Measurements from ENCODE around the gene NASP. TPM values are rescaled to one million over a fixed set of nuclear protein-coding genes. Genes with fewer than 3 reads are reported as not detected.

The NASP gene
- total RNA-seq, 1 donor from 2014 or later, result 55.9 TPM

DNA sequence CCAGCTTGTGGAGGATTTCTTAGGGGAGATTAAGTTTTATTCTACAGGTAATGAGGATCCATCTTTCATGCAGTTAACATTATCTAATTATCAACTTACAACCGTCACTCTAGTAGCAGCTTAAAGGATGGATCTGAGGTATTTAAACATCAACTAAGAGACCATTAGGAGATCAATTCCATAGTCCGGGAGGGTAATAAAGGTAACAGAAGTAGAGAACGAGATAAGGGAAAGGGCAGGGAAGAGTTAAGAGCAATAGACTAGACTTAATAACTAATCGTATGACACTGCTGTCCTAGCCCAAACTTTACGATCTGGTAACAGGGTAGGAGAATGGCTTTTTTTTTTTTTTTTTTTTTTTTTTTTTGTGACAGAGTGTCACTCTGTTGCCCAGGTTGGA lies 59.5 kb downstream of the NASP start:
- no peak overlapping the region for H2AFZ ChIP-seq (ENCODE audit: low read depth, low read length)
- Mint-ChIP-seq H3K9me3 (ENCODE audit: unreplicated experiment) (no peaks in the 10 kb centered on the region), H3K27ac (ENCODE audit: unreplicated experiment) (no peak overlapping the region), H3K36me3 (ENCODE audit: low read depth, unreplicated experiment) (peaks cover 13% of the 10 kb centered on the region), H3K27me3 (ENCODE audit: low read depth, unreplicated experiment) (no peaks in the 10 kb centered on the region), H3K4me1 (ENCODE audit: low read depth, unreplicated experiment) (peaks cover 2% of the 10 kb centered on the region), H3K4me3 (ENCODE audit: unreplicated experiment) (no peak overlapping the region)
- no peak overlapping the region for H3K9ac ChIP-seq (ENCODE audit: low read length)
- H3K27me3 ChIP-seq (ENCODE audit: insufficient read depth, low read length), result no peaks in the 10 kb centered on the region
- H3K79me2 ChIP-seq (ENCODE audit: insufficient read depth, low read length), result peaks cover 18% of the 10 kb centered on the region
- no peak overlapping the region for H3K4me3 ChIP-seq (ENCODE audit: insufficient read depth, low read depth, low read length)
- no peak overlapping the region for H3K27ac ChIP-seq (ENCODE audit: low read depth, low read length)
- no peaks in the 10 kb centered on the region for H3K9me3 ChIP-seq (ENCODE audit: insufficient read depth, low read depth, low read length)
- peaks cover 22% of the 10 kb centered on the region for H4K20me1 ChIP-seq (ENCODE audit: insufficient read depth, low read length)
- no peak overlapping the region for H3K4me2 ChIP-seq (ENCODE audit: low read length)
- no peak for TF ChIP-seq EZH2 (IDR thresholded peaks at IDR 0.05; ENCODE audit: insufficient read depth, low read length)
- TF ChIP-seq, protein P1, sequence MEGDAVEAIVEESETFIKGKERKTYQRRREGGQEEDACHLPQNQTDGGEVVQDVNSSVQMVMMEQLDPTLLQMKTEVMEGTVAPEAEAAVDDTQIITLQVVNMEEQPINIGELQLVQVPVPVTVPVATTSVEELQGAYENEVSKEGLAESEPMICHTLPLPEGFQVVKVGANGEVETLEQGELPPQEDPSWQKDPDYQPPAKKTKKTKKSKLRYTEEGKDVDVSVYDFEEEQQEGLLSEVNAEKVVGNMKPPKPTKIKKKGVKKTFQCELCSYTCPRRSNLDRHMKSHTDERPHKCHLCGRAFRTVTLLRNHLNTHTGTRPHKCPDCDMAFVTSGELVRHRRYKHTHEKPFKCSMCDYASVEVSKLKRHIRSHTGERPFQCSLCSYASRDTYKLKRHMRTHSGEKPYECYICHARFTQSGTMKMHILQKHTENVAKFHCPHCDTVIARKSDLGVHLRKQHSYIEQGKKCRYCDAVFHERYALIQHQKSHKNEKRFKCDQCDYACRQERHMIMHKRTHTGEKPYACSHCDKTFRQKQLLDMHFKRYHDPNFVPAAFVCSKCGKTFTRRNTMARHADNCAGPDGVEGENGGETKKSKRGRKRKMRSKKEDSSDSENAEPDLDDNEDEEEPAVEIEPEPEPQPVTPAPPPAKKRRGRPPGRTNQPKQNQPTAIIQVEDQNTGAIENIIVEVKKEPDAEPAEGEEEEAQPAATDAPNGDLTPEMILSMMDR (IDR thresholded peaks at IDR 0.05; ENCODE audit: insufficient read depth, low read depth, low read length), result no peak
- FAIRE-seq (no peak), DNase-seq (ENCODE audit: low read depth) (no peak)
- H3K36me3 ChIP-seq (ENCODE audit: insufficient read depth, low read length), result peaks cover 28% of the 10 kb centered on the region
- H3K4me1 ChIP-seq (ENCODE audit: insufficient read depth, low read length), result no peaks in the 10 kb centered on the region

DNA sequence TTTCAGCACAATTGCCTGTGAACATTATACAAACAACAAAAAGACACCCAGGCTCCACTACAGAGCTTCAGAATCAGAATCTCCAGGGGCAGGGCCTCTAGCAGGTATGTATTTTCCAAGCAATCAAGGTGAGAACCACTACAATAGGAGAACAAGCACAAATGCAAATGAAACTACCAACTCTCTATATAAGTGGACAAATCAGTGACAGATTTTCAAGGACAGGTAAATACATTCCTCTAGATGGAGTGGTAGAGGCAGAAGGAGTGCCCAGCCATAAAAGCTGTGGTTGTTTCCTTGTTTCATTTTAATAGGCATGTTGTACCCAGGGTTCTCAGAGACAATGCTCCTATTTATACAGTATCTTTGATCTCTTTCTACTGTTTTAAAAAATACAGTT lies 60.1 kb downstream of the NASP start:
- Histone ChIP-seq H3K27me3 (ENCODE audit: insufficient read depth, low read length) (no peaks in the 10 kb centered on the region), H3K27ac (ENCODE audit: low read depth, low read length) (no peak overlapping the region), H3K79me2 (ENCODE audit: insufficient read depth, low read length) (peaks cover 19% of the 10 kb centered on the region), H3K36me3 (ENCODE audit: insufficient read depth, low read length) (peaks cover 22% of the 10 kb centered on the region), H3K4me3 (ENCODE audit: insufficient read depth, low read depth, low read length) (no peak overlapping the region), H3K9ac (ENCODE audit: low read length) (no peak overlapping the region), H3K4me2 (ENCODE audit: low read length) (no peak overlapping the region), H2AFZ (ENCODE audit: low read depth, low read length) (no peak overlapping the region), H3K9me3 (ENCODE audit: insufficient read depth, low read depth, low read length) (no peaks in the 10 kb centered on the region), H4K20me1 (ENCODE audit: insufficient read depth, low read length) (peaks cover 24% of the 10 kb centered on the region), H3K4me1 (ENCODE audit: insufficient read depth, low read length) (no peaks in the 10 kb centered on the region)
- Mint-ChIP-seq H3K36me3 (ENCODE audit: low read depth, unreplicated experiment) (peaks cover 14% of the 10 kb centered on the region), H3K9me3 (ENCODE audit: unreplicated experiment) (no peaks in the 10 kb centered on the region), H3K27me3 (ENCODE audit: low read depth, unreplicated experiment) (no peaks in the 10 kb centered on the region), H3K27ac (ENCODE audit: unreplicated experiment) (no peak overlapping the region), H3K4me1 (ENCODE audit: low read depth, unreplicated experiment) (peaks cover 2% of the 10 kb centered on the region), H3K4me3 (ENCODE audit: unreplicated experiment) (no peak overlapping the region)
- TF ChIP-seq EZH2 (IDR thresholded peaks at IDR 0.05; ENCODE audit: insufficient read depth, low read length), result no peak
- TF ChIP-seq, protein P1 (IDR thresholded peaks at IDR 0.05; ENCODE audit: insufficient read depth, low read depth, low read length), result no peak
- FAIRE-seq (no peak), DNase-seq (ENCODE audit: low read depth) (no peak)

DNA sequence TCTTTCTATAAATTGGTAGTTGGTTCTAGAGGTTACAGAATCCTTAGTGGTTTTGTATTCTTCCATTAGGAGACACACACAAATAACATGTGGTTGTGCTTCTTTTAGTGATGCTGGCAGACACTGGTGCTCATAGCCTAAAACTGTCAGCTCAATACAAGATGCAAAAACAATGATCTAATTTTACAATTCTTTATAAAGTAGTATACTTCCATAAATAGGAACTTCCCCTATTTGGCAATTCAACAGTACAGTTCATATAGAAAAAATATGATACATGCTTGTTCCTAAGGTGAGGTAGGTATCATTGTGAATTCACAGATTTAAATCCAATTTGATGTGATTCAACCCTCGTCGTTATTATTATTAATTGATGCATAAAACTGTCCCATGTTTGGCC lies 60.8 kb downstream of the NASP start:
- H3K4me1 ChIP-seq (ENCODE audit: insufficient read depth, low read length), result no peaks in the 10 kb centered on the region
- Mint-ChIP-seq H3K9me3 (ENCODE audit: unreplicated experiment) (no peaks in the 10 kb centered on the region), H3K36me3 (ENCODE audit: low read depth, unreplicated experiment) (peaks cover 14% of the 10 kb centered on the region), H3K4me1 (ENCODE audit: low read depth, unreplicated experiment) (peaks cover 2% of the 10 kb centered on the region), H3K27me3 (ENCODE audit: low read depth, unreplicated experiment) (no peaks in the 10 kb centered on the region), H3K27ac (ENCODE audit: unreplicated experiment) (no peak overlapping the region), H3K4me3 (ENCODE audit: unreplicated experiment) (no peak overlapping the region)
- H4K20me1 ChIP-seq (ENCODE audit: insufficient read depth, low read length), result peaks cover 25% of the 10 kb centered on the region
- no peaks in the 10 kb centered on the region for H3K27me3 ChIP-seq (ENCODE audit: insufficient read depth, low read length)
- no peak overlapping the region for H3K4me2 ChIP-seq (ENCODE audit: low read length)
- no peak for FAIRE-seq
- H3K9ac ChIP-seq (ENCODE audit: low read length), result no peak overlapping the region
- no peak overlapping the region for H3K4me3 ChIP-seq (ENCODE audit: insufficient read depth, low read depth, low read length)
- TF ChIP-seq EZH2 (IDR thresholded peaks at IDR 0.05; ENCODE audit: insufficient read depth, low read length), result no peak
- TF ChIP-seq, protein P1 (IDR thresholded peaks at IDR 0.05; ENCODE audit: insufficient read depth, low read depth, low read length), result no peak
- DNase-seq (ENCODE audit: low read depth), result no peak
- no peak overlapping the region for H3K27ac ChIP-seq (ENCODE audit: low read depth, low read length)
- no peak overlapping the region for H2AFZ ChIP-seq (ENCODE audit: low read depth, low read length)
- H3K36me3 ChIP-seq (ENCODE audit: insufficient read depth, low read length), result peaks cover 18% of the 10 kb centered on the region
- no peaks in the 10 kb centered on the region for H3K9me3 ChIP-seq (ENCODE audit: insufficient read depth, low read depth, low read length)
- peaks cover 19% of the 10 kb centered on the region for H3K79me2 ChIP-seq (ENCODE audit: insufficient read depth, low read length)

Measured in astrocyte (in vitro differentiated cells and primary cell).